IMR-90 (cell line): ENCODE data around the gene INAVA. TPM values are rescaled to one million over a fixed set of nuclear protein-coding genes. Genes with fewer than 3 reads are reported as not detected.

Source experiments
- ATAC-seq: fragments of 200-7000 bp; cut with Tn5 transposase; 2 replicates; pipeline ENCODE4 v1.9.1; 2020; ENCODE audit warnings: low read depth, mild to moderate bottlenecking, moderate library complexity
- BruUV-seq: library from RNA; stranded (reverse); fragments of 400-500 nt; replicated peaks from 2 replicates; lab custom pipeline; 2021; lab: Mats Ljungman, UMichigan
- CTCF ChIA-PET: fragments of 300-600 bp; formaldehyde crosslinking; extraction: SDS; loops from one replicate; lab custom pipeline; 2021; ENCODE audit warnings: antibody characterized with exemption; lab: Yijun Ruan, JAX
- POLR2A ChIA-PET: fragments of 300-600 bp; sonication (Branson Sonifier 250); formaldehyde crosslinking; loops from one replicate; lab custom pipeline; 2022; ENCODE audit warnings: antibody characterized with exemption; ENCODE audit not compliant: unreplicated experiment; lab: Charles Lee
- DNase-seq: peaks from one replicate; pipeline ENCODE4 v3.0.0; 2013
- H2AFZ ChIP-seq: replicated peaks from 2 replicates; pipeline ENCODE3; 2013; ENCODE audit warnings: low read length, mild to moderate bottlenecking; ENCODE audit not compliant: poor library complexity
- H2AK5ac ChIP-seq: 2 replicates; pipeline ENCODE4 v1.6.1; 2013; ENCODE audit warnings: low read depth, low read length, inconsistent platforms
- H2AK9ac ChIP-seq: replicated peaks from 2 replicates; pipeline ENCODE3; 2013; ENCODE audit warnings: mild to moderate bottlenecking, low read depth, low read length, moderate library complexity; ENCODE audit not compliant: poor library complexity
- H2BK120ac ChIP-seq: 2 replicates; pipeline ENCODE4 v1.6.1; 2013; ENCODE audit warnings: low read depth, low read length, inconsistent platforms
- H2BK15ac ChIP-seq: 3 replicates; pipeline ENCODE4 v1.6.1; 2013; ENCODE audit warnings: low read depth, low read length, inconsistent platforms
- H2BK20ac ChIP-seq: 2 replicates; pipeline ENCODE4 v1.6.1; 2013; ENCODE audit warnings: low read depth, mild to moderate bottlenecking, inconsistent platforms, low read length, moderate library complexity
- H2BK5ac ChIP-seq: 2 replicates; pipeline ENCODE4 v1.6.1; 2013; ENCODE audit warnings: mild to moderate bottlenecking, low read depth, low read length, inconsistent platforms; ENCODE audit not compliant: poor library complexity, severe bottlenecking
- H3K14ac ChIP-seq: replicated peaks from 2 replicates; pipeline ENCODE4 v1.6.1; 2013; ENCODE audit warnings: low read depth, low read length, inconsistent platforms
- H3K18ac ChIP-seq: 2 replicates; pipeline ENCODE4 v1.6.1; 2013; ENCODE audit warnings: low read depth, low read length, control low read depth
- H3K23ac ChIP-seq: 2 replicates; pipeline ENCODE4 v1.6.1; 2013; ENCODE audit warnings: low read depth, low read length, inconsistent platforms
- H3K27ac ChIP-seq: 2 replicates; pipeline ENCODE4 v1.5.1; 2013; ENCODE audit warnings: mild to moderate bottlenecking, control low read depth, low read length; ENCODE audit not compliant: insufficient read depth
- H3K27me3 ChIP-seq: 2 replicates; pipeline ENCODE4 v1.6.1; 2013; ENCODE audit warnings: low read length; ENCODE audit not compliant: control insufficient read depth, insufficient read depth
- H3K36me3 ChIP-seq: 2 replicates; pipeline ENCODE4 v1.6.1; 2013; ENCODE audit warnings: low read length, mixed read lengths; ENCODE audit not compliant: control insufficient read depth, insufficient read depth
- H3K4ac ChIP-seq: 2 replicates; pipeline ENCODE4 v1.6.1; 2013; ENCODE audit warnings: low read depth, low read length, inconsistent platforms
- H3K4me1 ChIP-seq: 2 replicates; pipeline ENCODE4 v1.6.1; 2013; ENCODE audit warnings: low read length, mixed read lengths; ENCODE audit not compliant: control insufficient read depth, insufficient read depth
- H3K4me2 ChIP-seq: 2 replicates; pipeline ENCODE4 v1.6.1; 2013; ENCODE audit warnings: low read depth, mild to moderate bottlenecking, control low read depth, low read length, moderate library complexity
- H3K4me3 ChIP-seq: 2 replicates; pipeline ENCODE4 v1.5.1; 2013; ENCODE audit warnings: low read depth, mild to moderate bottlenecking, control low read depth, low read length, moderate library complexity; ENCODE audit not compliant: insufficient read depth
- H3K56ac ChIP-seq: 2 replicates; pipeline ENCODE4 v1.6.1; 2013; ENCODE audit warnings: low read length, inconsistent platforms; ENCODE audit not compliant: insufficient read depth; ENCODE audit errors: extremely low read depth
- H3K79me1 ChIP-seq, 2 experiments: 2 replicates each; pipeline ENCODE4 v1.6.1; 2013; ENCODE audit warnings: low read length in 2 of 2, inconsistent platforms in 1 of 2, low read depth in 1 of 2
- H3K9ac ChIP-seq: 2 replicates; pipeline ENCODE4 v1.6.1; 2013; ENCODE audit warnings: low read depth, low read length, control low read depth
- H3K9me1 ChIP-seq: 2 replicates; pipeline ENCODE4 v1.6.1; 2013; ENCODE audit warnings: low read length, inconsistent platforms; ENCODE audit not compliant: insufficient read depth
- H3K9me3 ChIP-seq: 2 replicates; pipeline ENCODE4 v1.6.1; 2013; ENCODE audit warnings: low read length; ENCODE audit not compliant: control insufficient read depth, insufficient read depth
- H4K20me1 ChIP-seq: 2 replicates; pipeline ENCODE4 v1.6.1; 2013; ENCODE audit warnings: low read length, inconsistent platforms; ENCODE audit not compliant: insufficient read depth
- H4K5ac ChIP-seq: 2 replicates; pipeline ENCODE4 v1.6.1; 2013; ENCODE audit warnings: mild to moderate bottlenecking, low read depth, low read length, control low read depth
- H4K8ac ChIP-seq, 2 experiments: 2 replicates each; pipeline ENCODE4 v1.6.1; 2013; ENCODE audit warnings: low read depth in 2 of 2, low read length in 2 of 2, control low read depth in 1 of 2, inconsistent platforms in 1 of 2
- H4K91ac ChIP-seq: 2 replicates; pipeline ENCODE4 v1.6.1; 2013; ENCODE audit warnings: low read depth, low read length, inconsistent platforms; ENCODE audit not compliant: insufficient read depth
- BHLHE40 ChIP-seq: fragments of 150-350 bp; IDR thresholded peaks from 2 replicates; pipeline ENCODE4 v1.6.1; 2016; ENCODE audit warnings: mild to moderate bottlenecking, low read depth, low read length
- CEBPB ChIP-seq: IDR thresholded peaks from 2 replicates; pipeline ENCODE4 v1.6.1; 2012; ENCODE audit warnings: low read depth, low read length, improper control_type of control experiment
- CHD1 ChIP-seq: IDR thresholded peaks from 2 replicates; pipeline ENCODE4 v1.6.1; 2012; ENCODE audit warnings: low read depth, low read length, improper control_type of control experiment
- MAFK ChIP-seq: IDR thresholded peaks from 2 replicates; pipeline ENCODE4 v1.6.1; 2012; ENCODE audit warnings: low read depth, low read length, improper control_type of control experiment
- MAZ ChIP-seq: IDR thresholded peaks from 2 replicates; pipeline ENCODE4 v1.6.1; 2012; ENCODE audit warnings: low read depth, mild to moderate bottlenecking, low read length, improper control_type of control experiment, moderate library complexity, borderline replicate concordance
- MXI1 ChIP-seq: IDR thresholded peaks from 2 replicates; pipeline ENCODE4 v1.6.1; 2012; ENCODE audit warnings: low read depth, mild to moderate bottlenecking, low read length, moderate library complexity, borderline replicate concordance
- POLR2A ChIP-seq: IDR thresholded peaks from 2 replicates; pipeline ENCODE4 v1.6.1; 2012; ENCODE audit warnings: mild to moderate bottlenecking, low read depth, low read length
- WGBS, 2 experiments: methylation state at CpG; one replicate each; pipeline versions ENCODE4 v1.1.5 to v1.1.7; 2013; ENCODE audit warnings: missing lambda C conversion rate in 2 of 2; ENCODE audit not compliant: insufficient read length in 1 of 2; ENCODE audit errors: extremely low coverage in 2 of 2; 5-methylcytosine and 5-hydroxymethylcytosine counted together
- dilution Hi-C: fragments of 300-500 bp; cut with HindIII; formaldehyde crosslinking; loops from one replicate; pipeline ENCODE4 v1.14.3; 2018; ENCODE audit warnings: low sequenced_read_pairs; ENCODE audit not compliant: unreplicated experiment
- in situ Hi-C: fragments of 300-500 bp; cut with MboI; formaldehyde crosslinking; loops from 3 replicates; pipeline ENCODE4 v1.14.3; 2019; ENCODE audit warnings: low sequenced_read_pairs, inconsistent platforms, mixed read lengths
- intact Hi-C: fragments of 100-400 bp; cut with micrococcal nuclease; formaldehyde crosslinking; loops from 2 replicates; pipeline ENCODE4 v1.10.0; 2022
- polyA plus RNA-seq, 3 experiments: library from polyadenylated mRNA; depleted of rRNA; stranded (reverse); fragments of >200 nt; gene quantifications; 2 replicates each; pipeline ENCODE4 v1.2.3, GENCODE V29; 2012; ENCODE audit warnings: low replicate concordance in 1 of 3
- total RNA-seq: library from RNA; depleted of rRNA; stranded (reverse); fragments of >200 nt; gene quantifications from 2 replicates; pipeline ENCODE4 v1.2.3, GENCODE V29; 2012
- TF ChIP-seq, protein P1 (sequence below): conservative IDR thresholded peaks from 2 replicates; pipeline ENCODE4 v1.5.1; 2012; ENCODE audit warnings: mild to moderate bottlenecking, low read depth, low read length, improper control_type of control experiment
- TF ChIP-seq, protein P2 (sequence below): fragments of 150-350 bp; IDR thresholded peaks from 2 replicates; pipeline ENCODE4 v1.6.1; 2016; ENCODE audit warnings: low read depth, mild to moderate bottlenecking, low read length, moderate library complexity, borderline replicate concordance

Gene INAVA
- total and polyA plus RNA-seq, 2 of the 4 experiments (the other 2 are of a cell fraction), result under 0.01 to 0.07 TPM

DNA sequence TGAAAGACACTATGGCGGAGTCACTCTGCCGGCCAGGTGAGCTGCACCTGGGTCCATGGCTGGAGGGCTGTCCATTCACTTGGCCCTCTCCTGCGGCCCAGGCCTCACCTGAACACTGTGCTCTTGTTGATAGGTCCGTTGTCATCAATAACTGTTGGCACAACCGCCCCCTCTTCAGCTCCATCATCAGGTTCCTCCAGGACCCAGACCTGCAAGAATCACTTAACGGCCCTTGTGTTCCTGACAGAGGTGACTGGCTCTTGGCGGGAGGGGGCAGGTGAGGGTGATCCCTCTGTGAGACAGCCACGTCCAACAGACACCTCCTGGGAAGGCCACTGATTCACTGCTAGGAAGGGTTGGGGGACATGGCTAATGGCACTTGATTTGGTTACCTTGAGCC, 54.9 kb downstream of the INAVA start:
- no peak overlapping the region for H3K23ac ChIP-seq
- no peak overlapping the region for H3K9ac ChIP-seq
- BruUV-seq, result no TSS peak
- H4K5ac ChIP-seq, result no peak overlapping the region
- no peaks in the 10 kb centered on the region for H4K20me1 ChIP-seq
- TF ChIP-seq POLR2A (no peak), MAZ (no peak), CEBPB (no peak), MXI1 (no peak), BHLHE40 (no peak), CHD1 (no peak), MAFK (no peak)
- TF ChIP-seq, protein P1, sequence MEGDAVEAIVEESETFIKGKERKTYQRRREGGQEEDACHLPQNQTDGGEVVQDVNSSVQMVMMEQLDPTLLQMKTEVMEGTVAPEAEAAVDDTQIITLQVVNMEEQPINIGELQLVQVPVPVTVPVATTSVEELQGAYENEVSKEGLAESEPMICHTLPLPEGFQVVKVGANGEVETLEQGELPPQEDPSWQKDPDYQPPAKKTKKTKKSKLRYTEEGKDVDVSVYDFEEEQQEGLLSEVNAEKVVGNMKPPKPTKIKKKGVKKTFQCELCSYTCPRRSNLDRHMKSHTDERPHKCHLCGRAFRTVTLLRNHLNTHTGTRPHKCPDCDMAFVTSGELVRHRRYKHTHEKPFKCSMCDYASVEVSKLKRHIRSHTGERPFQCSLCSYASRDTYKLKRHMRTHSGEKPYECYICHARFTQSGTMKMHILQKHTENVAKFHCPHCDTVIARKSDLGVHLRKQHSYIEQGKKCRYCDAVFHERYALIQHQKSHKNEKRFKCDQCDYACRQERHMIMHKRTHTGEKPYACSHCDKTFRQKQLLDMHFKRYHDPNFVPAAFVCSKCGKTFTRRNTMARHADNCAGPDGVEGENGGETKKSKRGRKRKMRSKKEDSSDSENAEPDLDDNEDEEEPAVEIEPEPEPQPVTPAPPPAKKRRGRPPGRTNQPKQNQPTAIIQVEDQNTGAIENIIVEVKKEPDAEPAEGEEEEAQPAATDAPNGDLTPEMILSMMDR, result no peak
- TF ChIP-seq, protein P2, sequence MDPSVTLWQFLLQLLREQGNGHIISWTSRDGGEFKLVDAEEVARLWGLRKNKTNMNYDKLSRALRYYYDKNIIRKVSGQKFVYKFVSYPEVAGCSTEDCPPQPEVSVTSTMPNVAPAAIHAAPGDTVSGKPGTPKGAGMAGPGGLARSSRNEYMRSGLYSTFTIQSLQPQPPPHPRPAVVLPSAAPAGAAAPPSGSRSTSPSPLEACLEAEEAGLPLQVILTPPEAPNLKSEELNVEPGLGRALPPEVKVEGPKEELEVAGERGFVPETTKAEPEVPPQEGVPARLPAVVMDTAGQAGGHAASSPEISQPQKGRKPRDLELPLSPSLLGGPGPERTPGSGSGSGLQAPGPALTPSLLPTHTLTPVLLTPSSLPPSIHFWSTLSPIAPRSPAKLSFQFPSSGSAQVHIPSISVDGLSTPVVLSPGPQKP, result no peak
- peaks cover 30% of the 10 kb centered on the region for H3K27me3 ChIP-seq
- POLR2A ChIA-PET, result no interaction called here
- no peak overlapping the region for H2BK20ac ChIP-seq
- no peak overlapping the region for H3K18ac ChIP-seq
- H3K4me1 ChIP-seq, result no peaks in the 10 kb centered on the region
- no peak overlapping the region for H4K8ac ChIP-seq
- no peak overlapping the region for H2BK15ac ChIP-seq
- dilution Hi-C loops, result no loop called here
- H3K4me3 ChIP-seq, result no peak overlapping the region
- no peak overlapping the region for H2BK120ac ChIP-seq
- H2AFZ ChIP-seq, result peak overlapping the region; percentile 14
- H3K79me1 ChIP-seq, result no peaks in the 10 kb centered on the region
- no peaks in the 10 kb centered on the region for H3K9me1 ChIP-seq
- H3K4ac ChIP-seq, result no peak overlapping the region
- H2AK5ac ChIP-seq, result no peak overlapping the region
- no peak overlapping the region for H2AK9ac ChIP-seq
- no peaks in the 10 kb centered on the region for H3K36me3 ChIP-seq
- no peak overlapping the region for H4K91ac ChIP-seq
- in situ Hi-C loops, result no loop called here
- intact Hi-C loops, result no loop called here
- no peak overlapping the region for H3K14ac ChIP-seq
- ATAC-seq (no peak), DNase-seq (no peak)
- 79% methylated on average over 4 of the region's 8 CpGs; no CpG with 5 or more reads in 1 of the 2 experiments for WGBS, 2 experiments
- H2BK5ac ChIP-seq, result no peak overlapping the region
- H3K27ac ChIP-seq, result no peak overlapping the region
- H3K56ac ChIP-seq, result no peak overlapping the region
- CTCF ChIA-PET, result no interaction called here
- H3K9me3 ChIP-seq, result peaks cover 7% of the 10 kb centered on the region
- no peak overlapping the region for H3K4me2 ChIP-seq
